ENCODE results near the gene TBC1D2. TPM values are rescaled to one million over a fixed set of nuclear protein-coding genes. Genes with fewer than 3 reads are reported as not detected.

The TBC1D2 gene
- total and polyA plus RNA-seq, 2 of the 13 experiments (the other 11 are each of a cell fraction or from before 2014, with no cell fraction given), result 2.0 to 2.8 TPM

DNA sequence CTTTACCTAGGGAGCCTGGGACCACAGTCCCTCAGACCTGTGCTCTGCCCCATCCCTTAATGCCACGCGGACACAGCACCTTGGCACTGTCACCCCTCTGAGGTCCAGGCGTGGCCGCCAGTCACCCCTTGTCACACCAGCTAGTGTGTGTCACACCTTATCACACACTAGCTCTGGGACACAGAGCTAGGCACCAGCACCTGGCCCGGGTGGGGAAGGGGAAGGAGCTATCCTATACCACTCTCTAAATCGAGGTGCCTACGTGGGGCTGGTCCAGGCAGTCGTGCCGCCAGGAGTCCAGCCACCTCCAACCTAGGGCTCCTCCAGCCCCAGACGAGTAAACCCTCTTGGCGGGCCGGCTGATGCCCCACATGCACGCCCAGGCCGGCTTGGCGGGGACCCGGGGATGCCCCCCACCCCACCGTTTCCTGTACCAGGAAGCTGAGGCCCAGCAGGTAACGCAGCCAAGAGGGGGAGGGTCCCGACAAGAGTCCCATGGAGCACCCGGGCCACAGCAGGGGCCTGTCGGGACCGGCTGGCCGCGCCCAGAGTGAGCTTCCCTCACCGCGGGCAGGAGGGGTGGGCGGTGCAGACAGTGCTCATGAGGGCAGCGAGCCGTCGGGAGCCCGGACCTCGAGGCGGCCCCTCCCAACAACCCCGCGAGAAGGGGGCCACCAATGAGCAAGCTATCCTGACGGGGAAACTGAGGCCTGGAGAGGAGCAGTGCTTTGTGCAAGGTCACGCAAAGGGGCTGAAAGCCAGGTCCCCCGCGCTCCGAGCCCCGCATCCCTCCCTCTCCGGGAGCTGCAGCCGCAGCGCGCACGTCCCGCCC, 63.6 kb downstream of the TBC1D2 start (continued):
- no peak for TF ChIP-seq ZNF121 (CRISPR knock-in tag; IDR thresholded peaks at IDR 0.05)
- no peak for TF ChIP-seq ZNF224 (CRISPR knock-in tag; IDR thresholded peaks at IDR 0.05)
- TF ChIP-seq, protein P1, sequence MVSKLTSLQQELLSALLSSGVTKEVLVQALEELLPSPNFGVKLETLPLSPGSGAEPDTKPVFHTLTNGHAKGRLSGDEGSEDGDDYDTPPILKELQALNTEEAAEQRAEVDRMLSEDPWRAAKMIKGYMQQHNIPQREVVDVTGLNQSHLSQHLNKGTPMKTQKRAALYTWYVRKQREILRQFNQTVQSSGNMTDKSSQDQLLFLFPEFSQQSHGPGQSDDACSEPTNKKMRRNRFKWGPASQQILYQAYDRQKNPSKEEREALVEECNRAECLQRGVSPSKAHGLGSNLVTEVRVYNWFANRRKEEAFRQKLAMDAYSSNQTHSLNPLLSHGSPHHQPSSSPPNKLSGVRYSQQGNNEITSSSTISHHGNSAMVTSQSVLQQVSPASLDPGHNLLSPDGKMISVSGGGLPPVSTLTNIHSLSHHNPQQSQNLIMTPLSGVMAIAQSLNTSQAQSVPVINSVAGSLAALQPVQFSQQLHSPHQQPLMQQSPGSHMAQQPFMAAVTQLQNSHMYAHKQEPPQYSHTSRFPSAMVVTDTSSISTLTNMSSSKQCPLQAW (CRISPR knock-in tag; IDR thresholded peaks at IDR 0.05), result peak; percentile 58; the same call in 1 of the 2 replicates
- TF ChIP-seq, protein P2, sequence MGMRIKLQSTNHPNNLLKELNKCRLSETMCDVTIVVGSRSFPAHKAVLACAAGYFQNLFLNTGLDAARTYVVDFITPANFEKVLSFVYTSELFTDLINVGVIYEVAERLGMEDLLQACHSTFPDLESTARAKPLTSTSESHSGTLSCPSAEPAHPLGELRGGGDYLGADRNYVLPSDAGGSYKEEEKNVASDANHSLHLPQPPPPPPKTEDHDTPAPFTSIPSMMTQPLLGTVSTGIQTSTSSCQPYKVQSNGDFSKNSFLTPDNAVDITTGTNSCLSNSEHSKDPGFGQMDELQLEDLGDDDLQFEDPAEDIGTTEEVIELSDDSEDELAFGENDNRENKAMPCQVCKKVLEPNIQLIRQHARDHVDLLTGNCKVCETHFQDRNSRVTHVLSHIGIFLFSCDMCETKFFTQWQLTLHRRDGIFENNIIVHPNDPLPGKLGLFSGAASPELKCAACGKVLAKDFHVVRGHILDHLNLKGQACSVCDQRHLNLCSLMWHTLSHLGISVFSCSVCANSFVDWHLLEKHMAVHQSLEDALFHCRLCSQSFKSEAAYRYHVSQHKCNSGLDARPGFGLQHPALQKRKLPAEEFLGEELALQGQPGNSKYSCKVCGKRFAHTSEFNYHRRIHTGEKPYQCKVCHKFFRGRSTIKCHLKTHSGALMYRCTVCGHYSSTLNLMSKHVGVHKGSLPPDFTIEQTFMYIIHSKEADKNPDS (CRISPR knock-in tag; IDR thresholded peaks at IDR 0.05), result no peak
- TF ChIP-seq ATF7 (IDR thresholded peaks at IDR 0.05), result no peak
- TF ChIP-seq ATF7 (CRISPR knock-in tag; IDR thresholded peaks at IDR 0.05), result no peak
- TF ChIP-seq ZNF788 (CRISPR knock-in tag; IDR thresholded peaks at IDR 0.05; ENCODE audit: borderline replicate concordance), result peak; percentile 50; the same call in 1 of the 2 replicates
- no peak for TF ChIP-seq ZNF644 (CRISPR knock-in tag; IDR thresholded peaks at IDR 0.05; ENCODE audit: low read depth)
- TF ChIP-seq MEIS1 (CRISPR knock-in tag; IDR thresholded peaks at IDR 0.05; ENCODE audit: borderline replicate concordance), result no peak
- no peak for TF ChIP-seq NR2C2 (CRISPR knock-in tag; IDR thresholded peaks at IDR 0.05; ENCODE audit: borderline replicate concordance)
- TF ChIP-seq, protein P3, sequence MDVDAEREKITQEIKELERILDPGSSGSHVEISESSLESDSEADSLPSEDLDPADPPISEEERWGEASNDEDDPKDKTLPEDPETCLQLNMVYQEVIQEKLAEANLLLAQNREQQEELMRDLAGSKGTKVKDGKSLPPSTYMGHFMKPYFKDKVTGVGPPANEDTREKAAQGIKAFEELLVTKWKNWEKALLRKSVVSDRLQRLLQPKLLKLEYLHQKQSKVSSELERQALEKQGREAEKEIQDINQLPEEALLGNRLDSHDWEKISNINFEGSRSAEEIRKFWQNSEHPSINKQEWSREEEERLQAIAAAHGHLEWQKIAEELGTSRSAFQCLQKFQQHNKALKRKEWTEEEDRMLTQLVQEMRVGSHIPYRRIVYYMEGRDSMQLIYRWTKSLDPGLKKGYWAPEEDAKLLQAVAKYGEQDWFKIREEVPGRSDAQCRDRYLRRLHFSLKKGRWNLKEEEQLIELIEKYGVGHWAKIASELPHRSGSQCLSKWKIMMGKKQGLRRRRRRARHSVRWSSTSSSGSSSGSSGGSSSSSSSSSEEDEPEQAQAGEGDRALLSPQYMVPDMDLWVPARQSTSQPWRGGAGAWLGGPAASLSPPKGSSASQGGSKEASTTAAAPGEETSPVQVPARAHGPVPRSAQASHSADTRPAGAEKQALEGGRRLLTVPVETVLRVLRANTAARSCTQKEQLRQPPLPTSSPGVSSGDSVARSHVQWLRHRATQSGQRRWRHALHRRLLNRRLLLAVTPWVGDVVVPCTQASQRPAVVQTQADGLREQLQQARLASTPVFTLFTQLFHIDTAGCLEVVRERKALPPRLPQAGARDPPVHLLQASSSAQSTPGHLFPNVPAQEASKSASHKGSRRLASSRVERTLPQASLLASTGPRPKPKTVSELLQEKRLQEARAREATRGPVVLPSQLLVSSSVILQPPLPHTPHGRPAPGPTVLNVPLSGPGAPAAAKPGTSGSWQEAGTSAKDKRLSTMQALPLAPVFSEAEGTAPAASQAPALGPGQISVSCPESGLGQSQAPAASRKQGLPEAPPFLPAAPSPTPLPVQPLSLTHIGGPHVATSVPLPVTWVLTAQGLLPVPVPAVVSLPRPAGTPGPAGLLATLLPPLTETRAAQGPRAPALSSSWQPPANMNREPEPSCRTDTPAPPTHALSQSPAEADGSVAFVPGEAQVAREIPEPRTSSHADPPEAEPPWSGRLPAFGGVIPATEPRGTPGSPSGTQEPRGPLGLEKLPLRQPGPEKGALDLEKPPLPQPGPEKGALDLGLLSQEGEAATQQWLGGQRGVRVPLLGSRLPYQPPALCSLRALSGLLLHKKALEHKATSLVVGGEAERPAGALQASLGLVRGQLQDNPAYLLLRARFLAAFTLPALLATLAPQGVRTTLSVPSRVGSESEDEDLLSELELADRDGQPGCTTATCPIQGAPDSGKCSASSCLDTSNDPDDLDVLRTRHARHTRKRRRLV (CRISPR knock-in tag; IDR thresholded peaks at IDR 0.05), result 0 out of 2 replicates have a peak, but pooled peaks have one; percentile 14
- TF ChIP-seq, protein P4, sequence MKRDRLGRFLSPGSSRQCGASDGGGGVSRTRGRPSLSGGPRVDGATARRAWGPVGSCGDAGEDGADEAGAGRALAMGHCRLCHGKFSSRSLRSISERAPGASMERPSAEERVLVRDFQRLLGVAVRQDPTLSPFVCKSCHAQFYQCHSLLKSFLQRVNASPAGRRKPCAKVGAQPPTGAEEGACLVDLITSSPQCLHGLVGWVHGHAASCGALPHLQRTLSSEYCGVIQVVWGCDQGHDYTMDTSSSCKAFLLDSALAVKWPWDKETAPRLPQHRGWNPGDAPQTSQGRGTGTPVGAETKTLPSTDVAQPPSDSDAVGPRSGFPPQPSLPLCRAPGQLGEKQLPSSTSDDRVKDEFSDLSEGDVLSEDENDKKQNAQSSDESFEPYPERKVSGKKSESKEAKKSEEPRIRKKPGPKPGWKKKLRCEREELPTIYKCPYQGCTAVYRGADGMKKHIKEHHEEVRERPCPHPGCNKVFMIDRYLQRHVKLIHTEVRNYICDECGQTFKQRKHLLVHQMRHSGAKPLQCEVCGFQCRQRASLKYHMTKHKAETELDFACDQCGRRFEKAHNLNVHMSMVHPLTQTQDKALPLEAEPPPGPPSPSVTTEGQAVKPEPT (CRISPR knock-in tag; IDR thresholded peaks at IDR 0.05; ENCODE audit: low read depth), result no peak

Measured in HepG2 (cell line).